GM12878 (cell line): ENCODE measurements around the gene HPS3. TPM values are rescaled to one million over a fixed set of nuclear protein-coding genes. Genes with fewer than 3 reads are reported as not detected.

Experiments
- ATAC-seq: fragments of 200-7000 bp; cut with Tn5 transposase; 3 replicates; pipeline ENCODE4 v1.9.1; 2020; ENCODE audit warnings: mild to moderate bottlenecking, moderate library complexity
- BruUV-seq: library from RNA; stranded (reverse); fragments of 400-500 nt; replicated peaks from 2 replicates; lab custom pipeline; 2021; lab: Mats Ljungman, UMichigan
- CTCF ChIA-PET: fragments of 300-600 bp; sonication (Branson Sonifier 250); formaldehyde crosslinking; extraction: SDS; loops from one replicate; lab custom pipeline; 2021; ENCODE audit warnings: inconsistent platforms; lab: Yijun Ruan, JAX
- POLR2A ChIA-PET: fragments of 350-600 bp; formaldehyde crosslinking; extraction: SDS; loops from one replicate; lab custom pipeline; 2021; ENCODE audit warnings: inconsistent platforms; lab: Charles Lee
- RAD21 ChIA-PET: fragments of 300-600 bp; sonication (Branson Sonifier 250); formaldehyde crosslinking; loops from one replicate; lab custom pipeline; 2023; ENCODE audit warnings: antibody characterized with exemption; ENCODE audit not compliant: unreplicated experiment; lab: Charles Lee
- SMC1A ChIA-PET: fragments of 300-600 bp; sonication (Branson Sonifier 250); formaldehyde crosslinking; loops from one replicate; lab custom pipeline; 2023; ENCODE audit not compliant: unreplicated experiment, uncharacterized antibody; lab: Charles Lee
- DNase-seq: peaks from one replicate; pipeline ENCODE4 v3.0.0-alpha.2; 2011; ENCODE audit warnings: low read depth, low spot score
- FAIRE-seq: peaks from 3 replicates; lab custom pipeline; 2011; peaks lifted over from hg19 to GRCh38; lab: Jason Lieb, UNC
- H2AFZ ChIP-seq: 2 replicates; pipeline ENCODE4 v1.6.0; 2011; ENCODE audit warnings: low read depth, low read length, control low read depth; ENCODE audit not compliant: control insufficient read depth
- H3K27ac ChIP-seq: 2 replicates; pipeline ENCODE4 v1.5.1; 2011; ENCODE audit warnings: control low read depth; ENCODE audit not compliant: control insufficient read depth, insufficient read depth
- H3K27me3 ChIP-seq, 2 experiments: replicated peaks in 1 of 2; 2 replicates each; pipeline versions ENCODE4 v1.6.0 to v1.6.1; 2011; ENCODE audit warnings: low read length in 1 of 2; ENCODE audit not compliant: control insufficient read depth in 2 of 2, insufficient read depth in 2 of 2
- H3K36me3 ChIP-seq, 2 experiments: 2 replicates each; pipeline ENCODE4 v1.5.1; 2011; ENCODE audit warnings: low read length in 1 of 2; ENCODE audit not compliant: control insufficient read depth in 2 of 2, insufficient read depth in 2 of 2
- H3K4me1 ChIP-seq: 2 replicates; pipeline ENCODE4 v1.6.1; 2011; ENCODE audit warnings: mild to moderate bottlenecking, low read length, moderate library complexity, mixed read lengths; ENCODE audit not compliant: control insufficient read depth, insufficient read depth
- H3K4me2 ChIP-seq: 2 replicates; pipeline ENCODE4 v1.6.0; 2011; ENCODE audit warnings: control low read depth; ENCODE audit not compliant: control insufficient read depth, insufficient read depth
- H3K4me3 ChIP-seq: fragments of 200-600 bp; sonication (generic); 2 replicates; pipeline ENCODE4 v1.5.1; 2016
- H3K79me2 ChIP-seq: 2 replicates; pipeline ENCODE4 v1.6.0; 2011; ENCODE audit warnings: low read length; ENCODE audit not compliant: control insufficient read depth, insufficient read depth
- H3K9ac ChIP-seq: 2 replicates; pipeline ENCODE4 v1.8.0; 2011; ENCODE audit warnings: low read length, control low read depth, mixed read lengths; ENCODE audit not compliant: control insufficient read depth, insufficient read depth
- H3K9me3 ChIP-seq: replicated peaks from 3 replicates; pipeline ENCODE4 v1.5.1; 2011; ENCODE audit warnings: mild to moderate bottlenecking, low read length; ENCODE audit not compliant: control insufficient read depth, insufficient read depth
- H4K20me1 ChIP-seq: 2 replicates; pipeline ENCODE4 v1.6.0; 2011; ENCODE audit not compliant: control insufficient read depth, insufficient read depth
- ATF7 ChIP-seq: fragments of 450-650 bp; IDR thresholded peaks from 2 replicates; pipeline ENCODE4 v1.6.1; 2016; ENCODE audit warnings: low read depth, mild to moderate bottlenecking
- BRCA1 ChIP-seq: IDR thresholded peaks from 2 replicates; pipeline ENCODE4 v1.6.1; 2011; ENCODE audit warnings: low read depth, low read length, improper control_type of control experiment
- CEBPB ChIP-seq, 2 experiments: fragments of 150-350 bp in 1 of 2; IDR thresholded peaks; 2 replicates each; pipeline ENCODE4 v1.6.1; 2012 to 2014; ENCODE audit warnings: low read depth in 2 of 2, low read length in 2 of 2, borderline replicate concordance in 1 of 2, inconsistent platforms in 1 of 2
- EP300 ChIP-seq, 2 experiments: fragments of 150-350 bp in 1 of 2; IDR thresholded peaks; 2 replicates each; pipeline ENCODE4 v1.6.1; 2011 to 2012; ENCODE audit warnings: low read depth in 2 of 2, low read length in 2 of 2, borderline replicate concordance in 1 of 2, improper control_type of control experiment in 1 of 2, inconsistent platforms in 1 of 2; ENCODE audit not compliant: control insufficient read depth in 1 of 2
- FOS ChIP-seq: IDR thresholded peaks from 3 replicates; pipeline ENCODE4 v1.6.1; 2011; ENCODE audit warnings: borderline replicate concordance; ENCODE audit not compliant: insufficient read length; ENCODE audit errors: extremely low read depth
- HDAC2 ChIP-seq: fragments of 200-600 bp; sonication (generic); IDR thresholded peaks from 2 replicates; pipeline ENCODE4 v1.6.1; 2017
- PAX5 ChIP-seq: IDR thresholded peaks from 2 replicates; pipeline ENCODE4 v1.6.1; 2011; ENCODE audit warnings: low read depth, low read length, borderline replicate concordance
- SRF ChIP-seq, 2 experiments: IDR thresholded peaks; 2 replicates each; pipeline ENCODE4 v1.6.1; 2011; ENCODE audit warnings: low read depth in 2 of 2, low read length in 2 of 2, mild to moderate bottlenecking in 1 of 2, moderate library complexity in 1 of 2
- SUZ12 ChIP-seq: fragments of 200-600 bp; sonication (generic); IDR thresholded peaks from one replicate; pipeline ENCODE4 v1.6.1; 2018; ENCODE audit warnings: antibody characterized with exemption, mild to moderate bottlenecking; ENCODE audit not compliant: unreplicated experiment
- WGBS: methylation state at CpG from one replicate; pipeline ENCODE4 v1.1.6; 2016; ENCODE audit warnings: low lambda C conversion rate; ENCODE audit not compliant: insufficient replicate concordance, insufficient coverage; ENCODE audit errors: missing lambda C conversion rate; 5-methylcytosine and 5-hydroxymethylcytosine counted together
- in situ Hi-C: fragments of 300-500 bp; cut with MboI; formaldehyde crosslinking; loops from 9 replicates; pipeline ENCODE4 v1.14.3; 2018; ENCODE audit warnings: mixed read lengths
- intact Hi-C: fragments of 100-400 bp; cut with micrococcal nuclease; formaldehyde crosslinking; loops from one replicate; pipeline ENCODE4 v1.14.2; 2022; ENCODE audit not compliant: unreplicated experiment
- polyA plus RNA-seq, 11 experiments: library from polyadenylated mRNA; depleted of rRNA in 4 of 11; unstranded in 6 of 11; stranded (reverse) in 5 of 11; fragments of >200 nt; fragmentation: Nextera tagmentation in 4 of 11; fragmentation: Illumina TruSeq in 1 of 11; extraction: Ambion mirVana in 4 of 11; extraction: Trizol in 1 of 11; gene quantifications; 1 replicate in 1 of 11; 2 replicates in 10 of 11; pipeline versions ENCODE4 v1.2.1 to v1.2.3, GENCODE V29; 2011 to 2016; ENCODE audit warnings: inconsistent platforms in 2 of 11, missing spikeins in 2 of 11, low read depth in 1 of 11
- total RNA-seq, 4 experiments: library from RNA; depleted of rRNA in 3 of 4; stranded (reverse); fragments of >200 nt in 3 of 4; fragmentation: Illumina TruSeq in 1 of 4; extraction: Trizol in 1 of 4; gene quantifications; 2 replicates each; pipeline versions ENCODE4 v1.2.1 to v1.2.3, GENCODE V29; 2013 to 2021
- TF ChIP-seq, protein P1 (sequence below): fragments of 450-650 bp; IDR thresholded peaks from 2 replicates; pipeline ENCODE4 v1.6.1; 2014; ENCODE audit warnings: mild to moderate bottlenecking
- TF ChIP-seq, protein P2 (sequence below): IDR thresholded peaks from 2 replicates; pipeline ENCODE4 v1.6.1; 2011; ENCODE audit warnings: low read depth, low read length, improper control_type of control experiment, borderline replicate concordance

The HPS3 gene
- total and polyA plus RNA-seq, 10 of the 15 experiments (the other 5 are each of a cell fraction or from before 2014, with no cell fraction given): 2.7 to 26.5 (median 14.8) TPM

DNA sequence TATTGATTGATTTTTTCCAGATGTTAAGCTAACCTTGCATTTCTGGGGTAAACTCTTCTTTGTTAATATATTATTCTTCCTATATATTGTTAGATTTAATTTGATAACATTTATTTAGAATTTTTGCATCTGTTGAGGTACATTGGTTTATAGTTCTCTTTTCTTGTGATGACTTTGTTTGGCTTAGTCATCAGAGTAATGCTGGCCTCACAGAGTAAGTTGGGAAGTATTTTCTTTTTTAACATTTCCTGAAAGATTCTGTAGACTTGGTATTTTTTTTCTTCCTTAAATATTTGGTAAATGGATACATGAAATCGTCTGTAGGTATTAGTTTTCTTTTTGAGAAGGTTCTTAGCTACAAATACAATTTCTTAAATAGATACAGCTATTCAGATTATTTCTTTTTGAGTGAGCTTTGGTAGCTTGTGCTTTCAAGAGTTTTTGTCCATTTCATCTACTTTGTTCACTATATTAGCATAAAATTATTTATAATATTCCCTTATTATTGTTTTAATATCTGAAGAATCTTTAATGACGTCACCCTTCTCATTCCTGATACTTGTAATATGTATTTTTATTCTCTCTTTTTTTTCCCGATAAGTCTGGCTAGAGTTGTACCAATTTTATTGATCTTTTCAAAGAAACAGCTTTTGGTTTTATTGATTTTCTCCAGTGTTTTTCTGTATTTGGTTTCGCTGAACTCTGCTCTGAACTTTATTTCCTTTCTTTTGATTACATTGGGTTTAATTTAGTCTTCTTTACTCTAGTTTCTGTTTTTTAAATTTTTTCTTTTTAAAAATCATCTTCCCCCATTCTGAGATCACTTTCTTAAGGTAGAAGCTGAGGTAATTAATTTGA, 6.5 kb upstream of the HPS3 start:
- TF ChIP-seq SUZ12: no peak
- TF ChIP-seq ATF7: peak; percentile 86
- ChIA-PET SMC1A (interaction anchor here (1.4 to 7.0 kb wide), 5 partner anchors 8 to 263 kb away, joined by 3 to 86 read pairs (median 36); partner anchors contain the start of gene HPS3), CTCF (interaction anchor here (0.6 to 7.2 kb wide), 11 partner anchors 9 to 269 kb away, joined by 3 to 168 read pairs (median 3); no protein-coding TSS in a partner anchor), RAD21 (interaction anchor here (1.3 to 1.8 kb wide), 3 partner anchors 150 to 168 kb away, joined by 4 to 9 read pairs (median 6); no protein-coding TSS in a partner anchor), POLR2A (interaction anchor here (0.5 kb wide), 2 partner anchors 165 to 168 kb away, joined by 4 read pairs; no protein-coding TSS in a partner anchor)
- no peak overlapping the region for H3K4me2 ChIP-seq
- in situ Hi-C loops (loop anchor here (10.0 kb wide), 1 partner anchor 362 kb away; no protein-coding TSS in a partner anchor), intact Hi-C loops (loop anchor here (5.0 kb wide), 1 partner anchor 359 kb away; no protein-coding TSS in a partner anchor)
- H3K79me2 ChIP-seq: no peaks in the 10 kb centered on the region
- WGBS: 53% methylated on average over 4 of the region's 4 CpGs
- H3K27ac ChIP-seq: no peak overlapping the region
- no peak for FAIRE-seq
- no peaks in the 10 kb centered on the region for H4K20me1 ChIP-seq
- no peaks in the 10 kb centered on the region; a peak in 1 of 4 replicates for H3K27me3 ChIP-seq
- H3K9me3 ChIP-seq: no peaks in the 10 kb centered on the region
- H3K4me1 ChIP-seq: no peaks in the 10 kb centered on the region
- DNase-seq: no peak
- no peaks in the 10 kb centered on the region for H3K36me3 ChIP-seq
- no peak overlapping the region for H3K4me3 ChIP-seq
- no TSS peak for BruUV-seq
- no peak overlapping the region for H2AFZ ChIP-seq
- ATAC-seq: no peak
- H3K9ac ChIP-seq: no peak overlapping the region

DNA sequence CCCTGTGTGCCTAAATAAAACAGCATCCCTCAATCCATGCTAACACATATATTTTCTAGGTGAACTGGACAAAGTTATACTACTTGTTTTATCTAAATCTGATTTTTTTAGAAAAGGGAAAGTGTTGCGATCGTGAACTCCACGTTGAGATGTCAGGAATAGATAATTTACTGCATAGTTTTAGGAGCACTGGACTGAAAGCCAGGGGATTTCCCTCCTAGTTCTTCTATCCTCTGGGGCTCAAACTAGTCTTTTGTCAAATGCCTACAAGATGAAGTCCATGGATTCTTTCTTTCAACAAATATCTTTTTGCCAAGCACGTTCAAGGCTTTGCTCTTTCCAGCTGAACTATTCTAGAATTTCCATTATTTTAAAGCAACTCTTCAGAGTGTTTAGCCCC, 617 bp upstream of the HPS3 start:
- no peak for DNase-seq
- no peak for FAIRE-seq
- no peak; the same call in 2 of the 3 replicates for ATAC-seq
- RAD21 ChIA-PET: interaction anchor here (0.9 to 2.2 kb wide), 4 partner anchors 9 to 139 kb away, joined by 3 to 17 read pairs (median 3); no protein-coding TSS in a partner anchor
- in situ Hi-C loops (loop anchor here (10.0 kb wide), 1 partner anchor 356 kb away; no protein-coding TSS in a partner anchor), intact Hi-C loops (no loop called here)
- POLR2A ChIA-PET: interaction anchor here (0.8 to 1.3 kb wide), 2 partner anchors 117 to 120 kb away, joined by 4 to 7 read pairs; no protein-coding TSS in a partner anchor
- CTCF ChIA-PET: interaction anchor here (0.7 to 1.2 kb wide), 3 partner anchors 140 to 151 kb away, joined by 3 to 4 read pairs (median 4); no protein-coding TSS in a partner anchor
- no peak overlapping the region for H3K27ac ChIP-seq
- peaks cover 8% of the 10 kb centered on the region; the same call in 1 of the 2 replicates for H3K4me1 ChIP-seq
- H3K36me3 ChIP-seq: no peaks in the 10 kb centered on the region
- H3K4me2 ChIP-seq: peak overlapping the region; percentile 96
- no TSS peak for BruUV-seq
- H3K4me3 ChIP-seq: peak overlapping the region; percentile 89
- H3K9me3 ChIP-seq: no peaks in the 10 kb centered on the region
- H2AFZ ChIP-seq: peak overlapping the region; percentile 97
- H3K79me2 ChIP-seq: peaks cover 16% of the 10 kb centered on the region
- 0% methylated on average over 4 of the region's 4 CpGs for WGBS
- H3K9ac ChIP-seq: peak overlapping the region; percentile 50
- no peaks in the 10 kb centered on the region for H4K20me1 ChIP-seq
- SMC1A ChIA-PET: interaction anchor here (0.9 to 4.0 kb wide), 3 partner anchors 8 to 143 kb away, joined by 3 to 28 read pairs (median 6); no protein-coding TSS in a partner anchor
- no peaks in the 10 kb centered on the region; a peak in 1 of 4 replicates for H3K27me3 ChIP-seq
- TF ChIP-seq CEBPB (IDR thresholded peaks at IDR 0.05; ENCODE audit: borderline replicate concordance in 1 of 2, low read depth in 2 of 2, low read length in 2 of 2): no peak
- no peak for TF ChIP-seq BRCA1
- TF ChIP-seq PAX5: no peak
- TF ChIP-seq, protein P1, sequence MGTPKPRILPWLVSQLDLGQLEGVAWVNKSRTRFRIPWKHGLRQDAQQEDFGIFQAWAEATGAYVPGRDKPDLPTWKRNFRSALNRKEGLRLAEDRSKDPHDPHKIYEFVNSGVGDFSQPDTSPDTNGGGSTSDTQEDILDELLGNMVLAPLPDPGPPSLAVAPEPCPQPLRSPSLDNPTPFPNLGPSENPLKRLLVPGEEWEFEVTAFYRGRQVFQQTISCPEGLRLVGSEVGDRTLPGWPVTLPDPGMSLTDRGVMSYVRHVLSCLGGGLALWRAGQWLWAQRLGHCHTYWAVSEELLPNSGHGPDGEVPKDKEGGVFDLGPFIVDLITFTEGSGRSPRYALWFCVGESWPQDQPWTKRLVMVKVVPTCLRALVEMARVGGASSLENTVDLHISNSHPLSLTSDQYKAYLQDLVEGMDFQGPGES: no peak
- no peak for TF ChIP-seq SRF (IDR thresholded peaks at IDR 0.05; ENCODE audit: low read depth in 2 of 2, low read length in 2 of 2)
- TF ChIP-seq HDAC2: no peak
- TF ChIP-seq, protein P2, sequence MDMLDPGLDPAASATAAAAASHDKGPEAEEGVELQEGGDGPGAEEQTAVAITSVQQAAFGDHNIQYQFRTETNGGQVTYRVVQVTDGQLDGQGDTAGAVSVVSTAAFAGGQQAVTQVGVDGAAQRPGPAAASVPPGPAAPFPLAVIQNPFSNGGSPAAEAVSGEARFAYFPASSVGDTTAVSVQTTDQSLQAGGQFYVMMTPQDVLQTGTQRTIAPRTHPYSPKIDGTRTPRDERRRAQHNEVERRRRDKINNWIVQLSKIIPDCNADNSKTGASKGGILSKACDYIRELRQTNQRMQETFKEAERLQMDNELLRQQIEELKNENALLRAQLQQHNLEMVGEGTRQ: no peak
- no peak for TF ChIP-seq FOS
- TF ChIP-seq EP300 (IDR thresholded peaks at IDR 0.05; ENCODE audit: borderline replicate concordance in 1 of 2, control insufficient read depth in 1 of 2, low read depth in 2 of 2, low read length in 2 of 2): no peak
